ENCODE data around the gene BAG2.

The BAG2 gene

GRCh38 chr6:57174511-57174907, 2.4 kb downstream of the BAG2 start:
- no peak for DNase-seq

DNA sequence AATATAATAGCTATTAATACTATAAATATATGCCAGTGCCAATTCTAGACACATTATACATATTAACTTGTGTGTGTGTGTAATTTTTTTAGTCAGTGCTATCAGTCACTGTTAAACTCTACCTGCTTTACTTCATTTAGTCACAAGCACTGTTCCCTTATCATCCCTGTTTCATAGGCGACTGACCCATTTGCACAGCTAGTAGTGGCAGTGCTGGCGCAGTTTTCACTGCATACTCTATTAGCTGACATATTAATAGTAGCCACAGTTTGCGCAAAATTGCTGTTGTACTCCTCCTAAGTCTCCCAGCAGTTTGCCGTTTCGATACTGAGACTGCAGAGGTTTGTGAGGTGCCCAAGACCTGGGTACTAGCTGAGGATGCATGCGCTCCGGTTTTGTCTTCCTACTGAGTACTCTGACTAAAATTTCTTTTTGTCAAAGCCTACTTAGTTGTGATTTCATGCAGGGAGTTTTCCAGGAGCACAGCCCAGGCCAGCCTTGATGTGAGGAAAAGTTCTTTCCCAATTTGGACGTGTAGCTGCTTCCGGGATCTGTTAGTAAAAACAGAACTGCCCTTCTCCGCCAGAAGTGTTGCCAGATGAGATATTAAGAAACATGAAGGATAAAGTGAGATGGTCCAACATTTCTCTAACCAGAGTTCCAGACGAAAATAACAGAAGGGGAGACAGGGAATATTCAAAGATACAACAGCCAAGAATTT, 5.6 kb downstream of the BAG2 start:
- DNase-seq: no peak

- no peak for DNase-seq
These were observed 8.5 kb downstream of the BAG2 start for GRCh38 chr6:57180596-57180995.

DNA sequence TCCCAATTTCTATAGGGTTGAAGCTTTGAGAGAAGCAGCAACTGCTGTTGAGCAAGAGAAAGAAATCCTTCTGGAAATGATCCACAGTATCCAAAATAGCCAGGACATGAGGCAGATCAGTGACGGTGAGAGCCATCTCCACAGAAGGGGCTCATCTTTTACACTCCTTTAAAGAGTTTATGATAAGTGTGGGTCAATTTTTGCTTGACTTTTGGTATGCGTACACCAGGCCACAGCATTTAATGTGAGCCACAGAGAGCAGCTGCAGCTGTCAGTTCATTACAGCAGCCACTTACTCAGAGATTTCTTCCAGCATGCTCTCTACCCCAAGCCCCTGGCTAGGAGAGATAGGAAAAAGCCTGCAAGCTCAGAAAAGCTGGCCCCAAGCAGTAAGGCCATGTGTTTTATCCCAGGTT, 9.9 kb downstream of the BAG2 start:
- DNase-seq: no peak

- no peak for DNase-seq
These were observed 11.2 kb downstream of the BAG2 start for GRCh38 chr6:57183336-57183735.

DNA sequence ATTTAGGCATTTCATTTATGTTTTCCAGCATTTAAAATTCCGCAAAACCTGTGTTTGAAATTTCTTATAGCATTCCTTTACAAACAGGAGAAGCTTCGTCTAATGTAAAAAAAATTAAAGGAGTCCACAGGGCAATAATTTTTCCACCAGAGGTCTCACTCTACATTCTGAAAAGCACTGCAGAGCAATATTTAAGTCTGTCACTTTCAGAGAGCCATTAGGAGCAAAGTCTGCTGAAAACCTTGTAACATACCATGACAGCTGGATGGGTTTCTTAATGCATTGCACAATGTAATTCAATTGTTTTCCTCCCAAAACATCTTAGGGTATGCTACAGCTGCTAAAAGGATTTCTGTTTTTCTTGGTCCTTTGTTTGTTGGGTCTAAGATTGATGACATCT, 18.0 kb downstream of the BAG2 start:
- DNase-seq: no peak

DNA sequence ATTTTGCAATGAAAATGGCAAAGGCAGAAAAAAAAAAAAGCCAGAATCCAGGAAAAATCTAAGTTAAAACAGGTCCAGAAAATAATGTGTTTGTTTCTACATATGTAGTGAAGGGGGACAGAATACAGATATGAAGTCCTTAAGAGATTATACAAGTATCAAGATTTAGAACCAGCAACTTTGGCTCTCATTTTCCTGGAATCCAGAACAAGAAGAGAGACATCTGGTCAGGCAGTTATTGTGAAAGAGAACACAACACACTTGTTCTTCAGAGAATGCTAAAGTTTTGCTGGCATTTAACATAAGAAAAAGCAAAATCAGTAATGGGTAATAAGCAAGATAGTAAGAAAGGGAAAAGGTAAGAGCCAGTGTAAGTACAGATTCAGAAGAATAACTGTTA, 21.1 kb downstream of the BAG2 start:
- DNase-seq: no peak

GRCh38 chr6:57195457-57195856, 23.3 kb downstream of the BAG2 start:
- no peak for DNase-seq

DNA sequence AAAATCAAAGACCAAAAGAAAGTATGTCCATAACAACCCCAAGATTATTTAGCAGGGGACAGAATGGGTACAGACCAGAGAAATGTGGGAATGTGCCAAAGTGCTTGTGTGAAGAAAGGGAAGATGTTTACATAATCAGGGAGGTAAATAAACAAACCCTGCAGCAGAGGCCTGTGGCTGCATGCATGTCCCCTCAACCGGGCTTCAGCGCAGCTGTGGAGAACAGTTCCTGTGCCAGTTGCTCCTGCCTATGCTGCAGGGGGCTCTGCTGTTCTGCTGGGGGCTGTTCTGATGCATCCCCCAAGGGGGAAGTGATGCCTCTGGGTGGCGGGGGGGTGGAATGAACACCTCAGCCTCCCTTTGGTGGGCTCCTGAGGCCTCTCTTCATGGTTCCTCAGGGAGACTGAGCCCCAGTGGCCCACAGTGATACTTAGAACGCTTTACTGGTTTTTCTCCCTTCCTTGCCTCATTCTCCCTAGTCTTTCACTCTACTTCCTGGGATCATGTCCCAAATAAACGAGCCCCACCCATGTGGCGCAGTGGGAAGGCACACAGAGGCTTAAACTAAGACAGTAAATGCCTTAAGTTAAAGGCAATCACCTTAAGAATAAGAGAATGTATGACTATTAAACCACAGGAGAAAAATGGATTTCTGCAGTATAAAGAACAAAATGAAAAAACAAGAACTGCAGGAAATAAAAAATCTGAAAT, 27.0 kb downstream of the BAG2 start:
- DNase-seq: no peak

GRCh38 chr6:57201718-57202117, 29.6 kb downstream of the BAG2 start:
- no peak for DNase-seq

- DNase-seq: no peak
These were observed 33.6 kb downstream of the BAG2 start for GRCh38 chr6:57205550-57206328.

GRCh38 chr6:57207141-57207540, 35.0 kb downstream of the BAG2 start:
- peak; percentile 12 for DNase-seq

GRCh38 chr6:57207872-57208271, 35.7 kb downstream of the BAG2 start:
- no peak for DNase-seq

DNA sequence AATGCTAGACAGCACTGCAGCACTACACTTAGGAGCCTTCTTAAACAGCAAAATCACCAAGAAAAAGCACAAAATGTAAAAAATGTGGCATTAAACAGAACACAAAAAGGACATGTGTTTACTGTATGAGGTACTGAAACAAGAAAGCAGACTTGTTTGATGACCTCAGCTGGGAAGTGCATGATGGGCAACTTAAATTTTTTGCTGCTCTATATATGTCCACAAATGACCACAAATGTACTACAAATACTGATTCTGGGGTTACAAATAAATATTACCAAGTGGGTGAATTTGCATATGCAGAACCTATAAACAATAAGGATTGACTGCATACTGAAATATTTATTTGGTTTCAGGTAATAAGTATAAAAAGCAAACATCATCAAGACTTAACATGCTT, 36.9 kb downstream of the BAG2 start:
- DNase-seq: no peak

GRCh38 chr6:57210060-57210459, 37.9 kb downstream of the BAG2 start:
- no peak for DNase-seq

- DNase-seq: no peak
These were observed 43.1 kb downstream of the BAG2 start for GRCh38 chr6:57215260-57215659.

- no peak for DNase-seq
These were observed 44.3 kb downstream of the BAG2 start for GRCh38 chr6:57216235-57217101.

GRCh38 chr6:57217270-57217669, 45.1 kb downstream of the BAG2 start:
- no peak for DNase-seq

GRCh38 chr6:57220083-57220703, 48.1 kb downstream of the BAG2 start:
- no peak for DNase-seq

DNA sequence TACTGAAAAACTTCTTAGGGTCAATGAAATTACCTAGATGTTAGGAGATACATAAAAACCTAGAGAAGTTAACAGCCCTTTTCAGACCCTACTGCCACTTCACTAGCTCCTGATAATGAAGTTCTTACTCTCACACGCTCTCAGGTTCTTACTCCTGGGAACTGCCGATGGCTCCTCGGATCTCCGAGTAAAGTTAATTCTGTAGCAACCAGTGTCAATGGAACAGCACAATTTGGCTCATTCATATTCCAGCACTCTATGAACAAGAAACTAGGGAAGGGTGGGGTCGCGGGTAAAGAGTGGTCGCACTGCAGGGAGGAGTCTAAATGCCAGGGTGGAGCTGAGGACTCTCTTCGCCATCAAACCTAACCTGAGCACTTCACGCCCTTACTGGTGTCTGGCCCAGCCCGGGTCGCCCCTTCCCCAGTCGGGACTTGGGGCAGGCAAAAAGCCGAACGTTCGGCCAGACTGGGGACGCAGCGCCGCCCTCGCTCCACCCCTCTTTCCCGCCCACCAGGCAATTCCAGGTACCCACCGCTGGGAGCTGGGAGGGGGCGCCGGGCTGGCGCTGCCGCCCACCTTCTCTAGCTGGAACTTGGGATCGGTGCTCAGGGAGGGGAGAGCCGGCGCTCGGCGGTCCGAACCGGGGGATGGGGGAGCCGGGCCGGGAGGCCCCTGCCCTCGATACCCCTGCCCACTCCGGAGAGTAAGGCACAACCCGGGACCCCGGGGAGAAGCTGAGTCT, 49.2 kb downstream of the BAG2 start:
- DNase-seq: peak; percentile 62

DNA sequence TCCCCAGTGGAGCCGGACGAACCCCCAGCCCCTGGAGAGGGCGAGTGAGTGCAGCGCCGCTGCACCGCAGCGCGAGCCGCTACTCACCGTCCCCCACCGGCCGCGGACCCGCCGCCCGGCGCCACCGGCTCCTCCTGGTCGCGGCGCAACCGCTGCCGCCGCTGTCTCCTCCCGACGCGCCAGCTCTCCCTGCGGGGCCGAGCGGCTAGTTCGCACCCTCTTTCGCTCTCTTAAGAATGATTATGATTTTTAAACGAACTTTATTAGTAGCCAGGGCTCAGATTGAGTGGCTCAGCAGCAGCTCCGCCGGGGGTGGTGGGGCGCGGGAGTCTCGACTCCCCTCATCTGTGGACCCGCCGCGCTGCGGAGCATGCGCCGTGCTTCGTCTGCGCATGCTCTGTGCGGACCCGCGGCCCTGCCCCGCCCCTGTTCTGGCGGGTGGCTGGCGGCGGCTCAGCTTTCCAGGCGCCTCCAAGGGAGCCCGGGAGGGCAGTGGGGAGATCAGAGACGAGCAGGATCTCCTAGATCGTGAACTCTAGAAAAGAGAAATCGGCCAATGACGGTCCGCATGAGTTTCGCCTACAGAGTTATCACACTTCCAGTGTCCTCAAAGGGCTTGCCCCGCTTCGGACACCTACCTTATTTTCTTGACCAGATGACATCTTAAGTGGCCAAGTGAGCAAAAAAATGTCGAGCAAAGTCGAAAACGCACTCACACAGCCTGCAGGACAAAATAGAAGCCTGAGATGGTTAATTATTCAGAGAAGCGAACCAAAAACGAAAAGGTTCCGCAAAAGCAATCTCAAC, 50.0 kb downstream of the BAG2 start, which contains the start of gene RAB23:
Gene RAB23, minus strand, starts transcription at position 372 of the 807 bp plus-strand sequence. CDS start 11,927 bp downstream, outside the sequence.
- peak; percentile 74 for DNase-seq

Measured in kidney glomerular epithelial cell (primary cell).